Stimulated activated CD8-positive, alpha-beta memory T cell treated with anti-CD3 and anti-CD28 coated beads, Interleukin-7, amount 100 ng/mL, for 48 hours (primary cell): ENCODE measurements around the gene ODAPH.
"Not testable (repeated sequence)": the region's sequence is repeated elsewhere in the genome, so short reads cannot be mapped to it uniquely, and the experiment has no call there.

Experiments used
- DNase-seq, 2 donors: peaks; one replicate each; pipeline ENCODE4 v3.0.0-alpha.2; 2020; ENCODE audit warnings: low read depth in 1 of 2; ENCODE audit errors: extremely low read depth in 1 of 2

The ODAPH gene

GRCh38 chr4:75555294-75556164 lies at the start of gene ODAPH:
TSS of gene ODAPH (plus strand) at chr4:75556066. CDS start at chr4:75556083, 17 bp downstream.
- peak; percentile 3 to 33 for DNase-seq

GRCh38 chr4:75509592-75509991 lies 46.3 kb upstream of the ODAPH start:
- not testable (repeated sequence) for DNase-seq

GRCh38 chr4:75511841-75512240 lies 44.0 kb upstream of the ODAPH start:
- no peak for DNase-seq

GRCh38 chr4:75512386-75513211 lies 43.3 kb upstream of the ODAPH start:
- no peak for DNase-seq

- DNase-seq: no peak
Observed at GRCh38 chr4:75513526-75514130, 42.2 kb upstream of the ODAPH start.

GRCh38 chr4:75514131-75514948 lies 41.5 kb upstream of the ODAPH start, which contains the start of the genes RCHY1 and THAP6:
TSS of gene RCHY1 (minus strand) at chr4:75514403. CDS start at chr4:75514286, 117 bp downstream.
TSS of gene THAP6 (plus strand) at chr4:75514473. CDS start at chr4:75515453, 980 bp downstream.
- DNase-seq: peak; percentile 82 to 93

GRCh38 chr4:75514949-75515612 lies 40.8 kb upstream of the ODAPH start:
- DNase-seq: no peak

- DNase-seq: no peak
Observed at GRCh38 chr4:75516144-75516543, 39.7 kb upstream of the ODAPH start.

- DNase-seq: not testable (repeated sequence)
Observed at GRCh38 chr4:75519452-75519851, 36.4 kb upstream of the ODAPH start.

- no peak for DNase-seq
Observed at GRCh38 chr4:75525086-75525485, 30.8 kb upstream of the ODAPH start.

- no peak for DNase-seq
Observed at GRCh38 chr4:75525910-75526309, 30.0 kb upstream of the ODAPH start.

GRCh38 chr4:75527482-75527881 lies 28.4 kb upstream of the ODAPH start:
- DNase-seq: no peak

GRCh38 chr4:75530556-75531322 lies 25.1 kb upstream of the ODAPH start:
- DNase-seq: no peak

- DNase-seq: not testable (repeated sequence)
Observed at GRCh38 chr4:75531536-75532143, 24.2 kb upstream of the ODAPH start.

- not testable (repeated sequence) for DNase-seq
Observed at GRCh38 chr4:75533339-75533887, 22.5 kb upstream of the ODAPH start.

- DNase-seq: not testable (repeated sequence)
Observed at GRCh38 chr4:75533926-75534325, 21.9 kb upstream of the ODAPH start.

- not testable (repeated sequence) for DNase-seq
Observed at GRCh38 chr4:75537308-75537707, 18.6 kb upstream of the ODAPH start.

GRCh38 chr4:75542824-75543223 lies 13.0 kb upstream of the ODAPH start:
- DNase-seq: no peak
